ENCODE results near the gene AKAP7. TPM values are rescaled to one million over a fixed set of nuclear protein-coding genes. Genes with fewer than 3 reads are reported as not detected.

Gene AKAP7
- total and polyA plus RNA-seq, 2 donors (not counting 3 experiments of a cell fraction or from before 2014, with no cell fraction given) = 0.76 to 3.3 TPM

DNA sequence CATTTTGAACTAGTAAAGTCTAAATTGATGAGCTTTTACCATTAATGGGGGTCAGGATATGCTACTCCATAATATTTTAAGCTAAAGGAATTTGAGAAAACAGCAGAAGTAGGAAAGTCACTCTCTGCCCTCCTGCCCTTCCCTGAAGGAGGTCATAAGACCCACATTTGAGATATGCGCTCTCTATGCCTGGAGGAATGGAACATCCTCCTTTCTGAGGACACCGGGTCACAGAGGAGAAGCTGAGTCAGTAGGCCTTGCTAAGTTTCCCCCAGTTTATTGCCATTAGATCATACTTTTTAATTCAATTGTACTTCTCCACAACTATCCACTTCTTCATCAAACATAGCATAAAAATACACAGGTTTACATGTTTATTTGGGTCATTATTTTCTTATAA lies 40.3 kb downstream of the AKAP7 start:
- Histone ChIP-seq H4K20me1 (replicated peaks; ENCODE audit: control insufficient read depth, extremely low read depth, insufficient read depth, low read length) (no peaks in the 10 kb centered on the region), H3K79me2 (ENCODE audit: control insufficient read depth, insufficient read depth, low read length) (no peaks in the 10 kb centered on the region), H3K27ac (ENCODE audit: insufficient read depth, low read depth, low read length) (no peak overlapping the region), H3K4me1 (ENCODE audit: control insufficient read depth, extremely low read depth, insufficient read depth, low read length) (no peaks in the 10 kb centered on the region), H3K9me3 (replicated peaks; ENCODE audit: control insufficient read depth, insufficient read depth, low read length) (no peaks in the 10 kb centered on the region), H3K36me3 (ENCODE audit: control insufficient read depth in 2 of 2, extremely low read depth in 1 of 2, insufficient read depth in 2 of 2, low read length in 2 of 2) (no peaks in the 10 kb centered on the region), H3K27me3 (ENCODE audit: control insufficient read depth in 2 of 2, insufficient read depth in 2 of 2, low read length in 2 of 2) (no peaks in the 10 kb centered on the region), H3K9ac (replicated peaks; ENCODE audit: extremely low read depth, insufficient read depth, low read length) (no peak overlapping the region), H3K4me3 (replicated peaks in 1 of 3; ENCODE audit: insufficient read depth in 1 of 3, low read depth in 1 of 3, low read length in 3 of 3) (no peak overlapping the region), H2AFZ (ENCODE audit: low read depth, low read length) (no peak overlapping the region), H3K4me2 (ENCODE audit: insufficient read depth, low read length) (no peak overlapping the region), H3K9me1 (replicated peaks; ENCODE audit: control insufficient read depth, extremely low read depth, insufficient read depth, low read length) (no peaks in the 10 kb centered on the region)
- no peak for TF ChIP-seq EZH2 (IDR thresholded peaks at IDR 0.05; ENCODE audit: borderline replicate concordance, low read depth, low read length, severe bottlenecking)
- TF ChIP-seq MYC (IDR thresholded peaks at IDR 0.05; ENCODE audit: low read depth, low read length) = no peak
- no peak for TF ChIP-seq GATA2 (IDR thresholded peaks at IDR 0.05; ENCODE audit: insufficient read depth, insufficient read length, low read depth, low read length)
- TF ChIP-seq, protein P1, sequence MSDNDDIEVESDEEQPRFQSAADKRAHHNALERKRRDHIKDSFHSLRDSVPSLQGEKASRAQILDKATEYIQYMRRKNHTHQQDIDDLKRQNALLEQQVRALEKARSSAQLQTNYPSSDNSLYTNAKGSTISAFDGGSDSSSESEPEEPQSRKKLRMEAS (IDR thresholded peaks at IDR 0.05; ENCODE audit: insufficient read depth, insufficient read length) = no peak
- TF ChIP-seq POLR2AphosphoS5 (IDR thresholded peaks at IDR 0.05; ENCODE audit: insufficient read depth, low read depth, low read length) = no peak
- TF ChIP-seq JUN (IDR thresholded peaks at IDR 0.05; ENCODE audit: borderline replicate concordance, insufficient read depth, insufficient read length, low read depth) = no peak
- no peak for TF ChIP-seq POLR2A (IDR thresholded peaks at IDR 0.05; ENCODE audit: low read depth, low read length)
- no peak for TF ChIP-seq FOS (IDR thresholded peaks at IDR 0.05; ENCODE audit: borderline replicate concordance, insufficient read depth, low read length)
- TF ChIP-seq, protein P2, sequence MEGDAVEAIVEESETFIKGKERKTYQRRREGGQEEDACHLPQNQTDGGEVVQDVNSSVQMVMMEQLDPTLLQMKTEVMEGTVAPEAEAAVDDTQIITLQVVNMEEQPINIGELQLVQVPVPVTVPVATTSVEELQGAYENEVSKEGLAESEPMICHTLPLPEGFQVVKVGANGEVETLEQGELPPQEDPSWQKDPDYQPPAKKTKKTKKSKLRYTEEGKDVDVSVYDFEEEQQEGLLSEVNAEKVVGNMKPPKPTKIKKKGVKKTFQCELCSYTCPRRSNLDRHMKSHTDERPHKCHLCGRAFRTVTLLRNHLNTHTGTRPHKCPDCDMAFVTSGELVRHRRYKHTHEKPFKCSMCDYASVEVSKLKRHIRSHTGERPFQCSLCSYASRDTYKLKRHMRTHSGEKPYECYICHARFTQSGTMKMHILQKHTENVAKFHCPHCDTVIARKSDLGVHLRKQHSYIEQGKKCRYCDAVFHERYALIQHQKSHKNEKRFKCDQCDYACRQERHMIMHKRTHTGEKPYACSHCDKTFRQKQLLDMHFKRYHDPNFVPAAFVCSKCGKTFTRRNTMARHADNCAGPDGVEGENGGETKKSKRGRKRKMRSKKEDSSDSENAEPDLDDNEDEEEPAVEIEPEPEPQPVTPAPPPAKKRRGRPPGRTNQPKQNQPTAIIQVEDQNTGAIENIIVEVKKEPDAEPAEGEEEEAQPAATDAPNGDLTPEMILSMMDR (IDR thresholded peaks at IDR 0.05; ENCODE audit: extremely low read depth in 1 of 2, insufficient read depth in 1 of 2, low read depth in 1 of 2, low read length in 2 of 2) = no peak
- no TSS peak for BruUV-seq (replicated peaks)
- peak; percentile 47 for FAIRE-seq
- DNase-seq (ENCODE audit: low read depth, low spot score) = no peak
- ChIA-PET POLR2A (no interaction called here), CTCF (interaction anchor here (1.1 kb wide), 1 partner anchor 87 kb away, joined by 3 read pairs; no protein-coding TSS in a partner anchor)
- intact Hi-C loops (cut with micrococcal nuclease) = no loop called here
- dilution Hi-C loops (cut with MboI; ENCODE audit: extremely low pct_ligation_motif_present, low sequenced_read_pairs) = no loop called here
